ENCODE results near the gene DIPK1C.
A peak's percentile ranks its signal among the peaks of the same experiment; 100 is the strongest.

DIPK1C gene

DNA sequence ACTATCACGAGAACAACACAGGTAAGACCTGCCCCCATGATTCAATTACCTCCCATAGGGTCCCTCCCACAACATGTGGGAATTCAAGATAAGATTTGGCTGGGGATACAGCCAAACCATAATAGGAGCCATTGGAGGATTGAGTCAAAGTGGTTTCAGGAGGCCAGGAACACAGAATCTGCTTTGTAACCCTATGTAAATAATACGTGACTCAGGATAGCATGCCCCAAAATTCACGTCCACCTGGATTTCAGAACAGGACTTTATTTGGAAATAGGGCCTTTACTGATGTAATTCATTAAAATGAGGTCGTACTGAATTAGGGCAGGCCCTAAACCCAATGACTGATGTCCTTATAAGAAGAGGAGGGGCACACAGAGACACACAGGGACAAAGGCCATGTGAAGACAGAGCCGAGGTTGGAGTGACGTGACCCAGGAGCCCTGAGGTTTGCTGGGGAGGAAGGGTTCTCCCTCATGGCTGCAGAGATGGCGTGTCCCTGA lies 23.1 kb upstream of the DIPK1C start:
- DNase-seq: no peak

DNA sequence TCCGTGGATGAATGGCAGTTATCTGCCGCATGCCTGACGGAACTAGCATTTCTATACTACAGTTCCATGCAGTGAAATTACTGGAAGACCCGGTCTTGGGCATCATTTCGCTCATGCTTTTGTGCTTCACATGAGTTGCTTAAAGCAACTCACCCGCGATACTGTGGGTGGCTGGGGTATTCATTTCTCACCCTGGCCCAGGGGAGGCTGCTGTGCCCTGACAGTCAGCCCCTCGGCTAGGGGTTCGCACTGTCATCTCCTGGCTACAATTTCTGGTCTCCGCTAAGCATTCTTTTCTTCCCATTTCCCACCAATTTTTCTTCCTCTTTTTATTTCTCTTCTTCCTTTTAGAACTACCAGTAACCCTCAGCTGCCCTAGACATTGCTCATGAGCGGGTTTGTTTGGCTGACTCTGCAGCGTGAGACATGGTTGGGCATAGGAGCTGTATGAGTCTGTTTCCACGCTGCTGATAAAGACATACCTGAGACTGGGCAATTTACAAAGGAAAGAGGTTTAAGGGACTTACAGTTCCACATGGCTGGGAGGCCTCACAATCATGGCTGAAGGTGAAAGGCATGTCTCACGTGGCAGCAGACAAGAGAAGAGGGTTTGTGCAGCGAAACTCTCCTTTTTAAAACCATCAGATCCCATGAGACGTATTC lies 22.5 kb upstream of the DIPK1C start:
- no peak for DNase-seq

DNA sequence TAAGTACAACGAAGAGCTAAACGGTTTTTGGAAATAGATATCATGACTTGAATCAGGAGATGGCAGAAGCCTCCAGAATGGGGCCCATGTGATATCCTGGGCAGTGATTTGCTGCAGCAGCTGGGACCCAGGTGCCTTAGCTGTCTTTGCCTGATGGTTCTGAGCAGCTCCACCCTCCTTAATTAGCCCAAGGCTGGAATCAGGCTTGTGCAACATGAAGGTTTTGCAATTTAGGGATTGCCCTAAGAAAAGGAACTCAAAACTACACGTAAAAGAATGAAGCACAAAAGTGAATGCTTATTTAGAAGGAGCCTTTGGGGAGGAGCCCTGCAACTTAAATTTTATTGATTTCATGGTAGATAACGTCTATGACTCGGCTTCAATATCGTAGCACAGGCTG lies 21.8 kb upstream of the DIPK1C start:
- DNase-seq: no peak

DNA sequence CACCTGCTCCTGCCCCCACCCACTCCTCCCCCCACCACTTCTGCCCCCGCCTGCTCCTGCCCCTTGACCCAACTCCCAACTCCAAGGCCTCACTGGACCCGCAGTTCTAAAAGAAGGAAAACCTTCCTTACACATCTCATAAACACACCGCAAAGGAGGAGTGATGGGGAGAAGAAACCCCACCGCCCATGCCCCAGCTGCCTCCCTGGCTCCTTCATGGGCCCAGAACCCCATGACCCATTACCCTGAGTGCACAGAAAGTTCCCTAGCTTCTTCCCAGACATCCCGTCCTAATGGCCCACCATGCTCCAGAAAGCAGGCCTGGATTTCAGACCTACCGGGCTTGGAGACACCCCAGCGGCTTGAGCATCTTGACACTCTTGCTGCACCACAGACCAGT lies 21.2 kb upstream of the DIPK1C start:
- no peak for DNase-seq

DNA sequence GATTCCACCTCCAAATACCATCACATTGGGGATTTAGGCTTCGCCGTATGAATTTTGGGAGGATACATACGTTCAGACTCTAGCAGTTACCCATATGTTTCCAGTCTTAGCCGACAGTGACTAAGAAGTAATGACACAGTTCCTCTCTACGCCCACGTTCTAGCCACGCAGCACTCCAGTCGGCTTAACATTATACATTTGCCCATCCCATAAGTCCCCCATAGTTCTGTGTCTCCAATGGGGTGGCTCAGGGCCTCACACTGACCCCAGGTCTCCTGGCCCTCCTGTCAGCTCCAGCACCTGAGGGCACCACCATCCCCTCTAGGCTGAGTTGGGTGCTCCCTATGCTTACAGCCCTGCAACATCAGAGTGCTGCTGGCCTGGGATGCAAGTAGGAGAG lies 20.7 kb upstream of the DIPK1C start:
- no peak for DNase-seq

DNA sequence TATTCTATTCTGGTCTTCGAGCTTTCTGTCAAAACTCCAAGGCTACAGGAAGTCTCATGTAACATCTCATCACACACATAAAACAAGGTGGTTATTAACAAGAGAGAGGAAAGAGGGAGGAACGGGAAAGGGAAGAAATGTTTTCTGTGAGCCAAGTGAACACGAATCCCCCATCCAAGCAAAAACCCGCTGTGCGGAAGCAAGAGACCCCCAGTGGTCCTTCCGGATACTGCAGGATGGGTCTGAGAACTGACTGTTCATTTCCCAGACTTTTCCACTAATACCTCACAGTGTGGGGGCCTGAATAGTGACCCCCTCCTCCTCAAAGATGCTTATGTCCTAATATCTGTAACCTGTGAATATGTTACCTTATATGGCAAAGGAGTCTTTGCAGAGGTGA lies 19.0 kb upstream of the DIPK1C start:
- DNase-seq: peak in 1 of 2 experiments; percentile 44

DNA sequence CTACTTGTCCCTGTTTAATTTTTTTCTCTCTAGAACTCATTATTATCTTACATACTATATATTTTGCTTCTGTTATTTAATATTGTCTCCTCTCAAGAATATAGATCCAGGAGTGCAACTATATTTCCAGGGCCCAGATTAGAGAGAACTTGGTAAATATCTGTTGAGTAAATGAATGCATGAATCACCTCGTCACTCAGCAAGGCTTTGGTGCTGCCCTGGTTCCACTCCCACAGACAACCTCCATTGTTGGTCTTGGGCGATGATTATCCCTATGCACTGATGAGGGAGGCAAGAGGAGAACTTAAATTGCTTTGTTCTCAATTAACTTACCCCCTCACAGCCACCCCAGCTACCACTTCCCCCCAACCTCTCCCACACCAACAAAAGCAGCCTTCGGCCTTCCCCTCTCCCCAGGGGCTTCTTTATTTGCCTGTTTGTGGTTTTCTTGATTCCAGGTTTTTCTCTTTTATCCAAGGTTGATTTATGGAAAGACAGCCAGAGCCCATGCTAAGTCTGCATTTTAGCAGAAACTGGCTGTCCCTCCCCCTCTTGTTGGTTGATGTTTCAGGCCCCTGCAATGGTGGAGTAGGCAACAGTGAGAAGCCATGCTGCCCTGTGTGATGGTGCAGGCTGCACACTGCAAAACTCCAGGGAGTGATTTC lies 17.0 kb upstream of the DIPK1C start:
- no peak for DNase-seq

DNA sequence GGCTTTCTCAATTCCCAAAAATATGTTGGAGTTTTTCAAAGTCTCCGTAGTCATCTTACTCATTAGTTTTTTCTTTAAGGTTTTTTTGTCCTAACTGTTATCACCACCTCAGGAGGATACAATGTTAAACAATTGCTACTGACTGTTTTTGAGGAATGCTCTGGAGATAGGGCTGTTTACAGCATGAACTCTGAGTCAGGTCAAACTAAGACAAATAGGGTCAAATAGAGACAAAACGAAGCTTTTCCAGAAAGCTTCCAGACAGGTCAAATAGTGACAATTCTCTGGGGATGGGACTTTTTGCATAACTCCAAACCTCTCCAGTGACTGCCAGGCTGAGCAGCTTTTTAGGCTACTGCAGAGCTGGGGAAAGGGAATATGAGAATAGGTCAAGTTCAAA lies 15.2 kb upstream of the DIPK1C start:
- no peak for DNase-seq

DNA sequence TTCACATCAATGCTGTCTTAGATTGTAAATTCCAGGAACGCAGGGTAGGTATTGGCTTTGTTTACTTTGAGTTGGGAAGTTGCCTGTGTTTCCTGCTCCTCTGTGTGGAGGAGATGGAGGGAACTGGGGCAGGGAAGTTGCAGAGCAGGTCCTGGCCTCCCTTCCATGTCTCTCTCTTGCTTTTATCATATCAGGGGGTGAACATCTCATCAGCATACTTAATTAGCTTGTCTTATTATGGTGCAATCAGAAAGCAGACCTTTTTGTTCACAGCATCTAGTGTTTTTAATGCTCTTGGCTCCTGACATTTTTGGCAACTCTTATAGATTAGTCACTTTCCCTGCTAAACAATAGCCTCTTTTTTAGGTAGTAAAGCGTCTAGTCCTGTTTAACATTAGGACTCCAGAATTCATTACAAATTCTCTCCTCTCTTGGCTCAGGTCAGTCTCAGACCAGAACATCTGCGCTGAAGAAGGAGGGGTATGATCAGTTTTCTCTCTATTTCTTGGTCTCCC lies 11.5 kb upstream of the DIPK1C start:
- no peak for DNase-seq

DNA sequence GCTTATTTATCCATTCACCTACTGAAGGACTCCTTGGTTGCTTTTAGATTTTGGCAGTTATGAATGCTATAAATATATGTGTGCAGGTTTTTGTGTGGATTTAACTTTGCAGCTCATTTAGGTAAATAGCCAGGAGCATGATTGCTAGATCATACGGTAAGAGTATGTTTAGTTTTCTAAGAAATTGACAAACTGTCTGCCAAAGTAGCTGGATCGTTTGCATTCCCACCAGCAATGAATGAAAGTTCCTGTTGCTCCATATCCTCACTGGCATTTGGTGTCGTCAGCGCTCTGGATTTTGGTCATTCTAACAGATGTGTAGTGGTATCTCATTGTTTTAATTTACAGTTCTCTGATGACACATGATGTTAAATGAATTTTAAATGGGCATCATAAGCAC lies 8.7 kb upstream of the DIPK1C start:
- DNase-seq: no peak

DNA sequence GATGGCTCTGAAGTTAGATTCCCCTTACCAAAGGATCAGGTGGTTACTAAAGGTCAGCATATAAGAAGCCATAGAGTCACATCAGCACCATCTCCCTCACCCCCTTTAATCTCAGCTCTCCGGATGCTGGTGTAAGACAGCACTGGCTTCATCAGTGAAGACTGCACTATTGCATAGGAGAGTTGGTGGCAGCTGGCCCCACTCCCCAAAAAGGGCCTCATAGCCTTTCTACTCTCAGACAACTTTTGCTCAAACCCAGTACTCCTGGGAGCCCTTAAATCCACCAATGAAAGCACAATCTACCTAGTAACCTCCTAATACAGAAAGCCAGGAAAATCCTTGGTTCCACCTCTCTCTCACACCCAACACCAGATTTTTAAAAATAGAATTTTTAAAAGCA lies 6.9 kb upstream of the DIPK1C start:
- no peak for DNase-seq

DNA sequence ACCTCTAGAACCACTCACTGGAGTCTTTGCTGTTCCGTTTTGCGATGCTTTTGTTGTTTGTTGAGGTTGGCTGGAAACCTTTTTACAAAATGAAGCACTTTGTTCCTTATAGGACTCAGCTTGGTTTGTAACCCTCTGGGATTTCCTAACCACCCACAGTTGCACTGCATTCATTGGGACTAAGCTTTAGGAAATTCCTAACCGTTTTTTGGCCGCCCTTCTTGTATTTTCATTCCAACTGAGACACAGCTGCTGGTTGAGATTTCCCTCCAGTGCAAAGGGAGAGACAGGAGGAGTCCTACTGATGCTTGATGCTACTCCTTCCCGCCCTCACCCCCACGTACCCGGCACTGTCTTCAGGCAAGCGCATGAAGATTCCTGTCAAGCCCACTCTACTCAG lies 6.1 kb upstream of the DIPK1C start:
- DNase-seq: no peak

DNA sequence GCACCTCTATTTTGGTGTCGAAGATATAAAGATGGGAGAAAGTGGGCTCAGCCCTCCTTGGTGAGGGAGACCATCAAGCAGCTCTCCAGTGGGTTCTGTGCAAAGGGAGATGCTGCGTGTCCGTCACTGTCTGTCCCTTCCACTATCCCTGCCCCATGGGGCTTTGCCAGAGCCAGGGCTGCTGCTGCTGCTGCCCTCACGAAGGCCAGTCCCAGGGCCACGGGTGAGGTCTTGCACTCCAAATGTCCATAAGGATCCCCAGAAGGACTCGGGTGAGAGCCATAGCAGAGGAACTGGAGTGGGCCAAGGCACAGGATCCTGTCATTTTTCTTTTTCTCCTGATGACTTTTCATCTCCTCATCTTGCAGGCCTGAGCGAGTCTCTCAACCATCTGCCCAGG lies 3.7 kb upstream of the DIPK1C start:
- DNase-seq: no peak

DNA sequence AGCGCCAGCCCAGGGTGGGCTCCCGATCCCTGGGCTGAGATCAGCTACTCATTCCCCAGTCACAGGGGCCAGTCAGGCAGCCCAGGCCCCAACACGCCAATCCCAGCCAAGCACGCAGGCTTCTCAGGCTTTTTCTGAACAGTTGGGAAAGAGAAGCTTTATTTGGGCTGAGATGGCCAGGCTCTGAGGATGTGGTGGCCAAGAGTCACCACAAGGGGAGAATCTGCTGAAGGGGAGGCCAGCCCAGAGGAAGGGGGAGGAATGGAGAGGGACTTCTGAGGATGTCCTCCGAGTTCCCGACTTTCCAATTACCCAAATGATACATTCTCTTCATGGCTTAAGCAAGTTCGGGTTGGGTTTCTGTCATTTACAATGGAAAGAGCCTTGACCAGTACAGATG lies 2.8 kb upstream of the DIPK1C start:
- DNase-seq: no peak

DNA sequence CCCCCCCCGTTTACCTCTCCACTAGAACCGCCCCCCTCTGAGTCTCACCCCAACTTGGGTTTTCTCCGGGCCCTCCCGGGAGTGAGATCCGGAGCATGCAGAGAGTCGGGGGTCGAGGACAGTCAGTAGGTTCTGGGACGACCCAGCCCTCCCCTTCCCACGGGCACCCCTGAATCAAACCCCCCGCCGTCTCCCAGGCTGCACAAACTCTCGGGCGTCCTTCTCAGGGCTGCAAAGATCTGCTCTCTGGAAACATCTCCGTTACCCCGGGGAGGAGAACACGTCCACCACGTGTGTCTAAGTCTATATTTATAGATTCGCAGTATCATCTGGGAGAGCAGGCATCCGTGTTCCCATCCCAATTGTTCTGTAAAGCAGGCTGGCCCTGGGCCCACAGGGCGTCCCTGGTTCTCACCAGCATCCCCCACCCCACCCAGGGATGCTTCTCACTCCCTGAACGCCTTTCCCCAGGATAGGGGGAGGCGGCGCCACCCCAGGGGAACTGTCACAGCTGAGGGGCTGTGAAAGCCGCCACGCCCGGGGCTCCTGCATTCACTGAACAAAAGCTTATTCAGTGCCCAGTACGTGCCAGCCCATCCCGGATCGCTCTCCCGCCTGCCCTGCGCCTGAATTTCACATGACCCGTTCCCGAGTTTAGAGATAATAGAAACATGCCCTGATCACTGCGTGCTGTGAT lies 765 bp upstream of the DIPK1C start:
- DNase-seq: no peak

DNA sequence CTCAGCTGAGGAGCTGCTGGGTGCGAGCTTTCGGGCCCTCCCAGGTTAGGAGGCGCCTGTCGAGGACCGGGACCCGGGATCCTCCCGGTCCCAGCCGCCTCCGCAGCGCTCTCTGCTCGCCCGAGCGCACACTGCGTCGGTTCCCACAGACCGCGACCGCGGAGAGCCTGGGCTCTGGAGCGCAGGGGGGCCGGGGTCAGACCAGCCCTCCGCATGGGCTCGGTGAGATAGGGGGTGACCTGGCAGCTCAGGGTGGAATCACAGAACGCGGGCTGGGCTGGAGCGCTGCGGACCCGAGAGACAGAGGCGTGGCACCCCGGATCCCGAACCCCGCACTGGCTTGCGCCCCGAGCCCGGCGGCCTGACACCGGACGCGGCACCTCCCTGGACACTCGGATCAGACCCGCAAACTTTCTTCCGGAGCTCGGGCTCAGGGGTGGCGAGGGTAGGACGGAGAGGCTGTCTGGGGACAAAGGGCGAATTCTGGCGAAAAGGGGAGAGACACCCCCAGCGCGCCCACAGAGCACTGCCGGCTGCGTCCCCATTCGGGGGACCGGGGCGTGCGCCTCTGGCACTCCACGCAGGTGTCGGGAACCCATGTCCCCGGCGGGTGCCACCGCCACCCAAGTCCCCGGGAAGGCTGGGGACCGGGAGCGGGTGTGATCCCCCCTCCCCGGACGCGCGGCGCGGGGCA lies 612 bp downstream of the DIPK1C start:
- no peak for DNase-seq

DNA sequence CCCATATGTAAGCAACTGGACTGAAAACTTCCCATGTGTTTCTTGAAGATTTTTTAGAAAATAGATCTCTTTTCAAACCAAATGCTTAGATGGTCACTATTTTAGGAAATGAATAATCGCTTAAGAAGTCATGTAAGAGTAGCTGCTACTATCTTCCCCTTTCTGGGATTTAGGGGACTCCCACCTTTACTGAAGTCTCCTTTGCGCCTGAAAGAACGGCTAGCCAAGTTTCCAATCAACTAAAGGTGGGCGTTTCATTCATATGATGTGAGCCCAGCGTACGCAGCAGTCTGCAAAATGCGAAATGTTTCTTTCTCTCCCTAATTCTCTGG lies 1.1 kb downstream of the DIPK1C start:
- DNase-seq: no peak

DNA sequence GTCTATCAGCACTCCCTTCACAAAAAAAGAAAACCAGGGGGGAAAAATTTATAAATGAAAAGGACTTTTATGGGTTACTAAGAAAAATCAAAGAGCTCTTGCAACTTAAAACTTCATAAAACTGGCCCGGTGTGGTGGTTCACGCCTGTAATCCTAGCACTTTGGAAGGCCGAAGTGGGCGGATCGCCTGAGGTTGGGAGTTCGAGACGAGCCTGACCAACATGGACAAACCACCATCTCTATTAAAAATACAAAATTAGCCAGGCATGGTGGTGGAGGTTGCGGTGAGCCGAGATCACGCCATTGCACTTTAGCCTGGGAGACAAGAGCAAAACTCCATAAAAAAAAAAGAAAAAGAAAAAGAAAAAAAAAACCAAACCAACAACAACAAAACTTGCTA lies 1.7 kb downstream of the DIPK1C start:
- DNase-seq: no peak

DNA sequence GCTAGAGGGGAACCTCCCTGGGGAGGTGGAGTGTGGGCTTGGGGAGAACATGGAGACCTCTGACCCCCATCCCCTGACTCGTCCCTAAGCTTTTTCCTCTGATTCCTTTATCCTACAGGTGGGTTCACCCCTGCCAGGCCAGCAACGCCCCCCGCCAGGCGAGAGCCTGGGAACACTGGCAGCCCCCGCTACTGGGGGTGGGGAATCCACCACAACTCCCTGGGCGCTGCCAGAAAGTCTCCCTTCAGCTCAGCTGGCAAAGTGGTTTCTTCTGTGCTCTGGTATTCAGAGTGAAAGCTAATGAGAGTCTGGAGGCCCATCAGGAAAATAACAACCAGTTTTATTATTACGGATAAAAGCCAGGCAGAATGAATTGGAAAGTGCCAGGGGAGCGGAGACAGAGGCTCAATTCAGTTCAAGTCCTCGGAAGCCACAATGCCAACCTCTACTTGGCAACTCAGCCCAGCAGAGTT lies 2.8 kb downstream of the DIPK1C start:
- DNase-seq: no peak

DNA sequence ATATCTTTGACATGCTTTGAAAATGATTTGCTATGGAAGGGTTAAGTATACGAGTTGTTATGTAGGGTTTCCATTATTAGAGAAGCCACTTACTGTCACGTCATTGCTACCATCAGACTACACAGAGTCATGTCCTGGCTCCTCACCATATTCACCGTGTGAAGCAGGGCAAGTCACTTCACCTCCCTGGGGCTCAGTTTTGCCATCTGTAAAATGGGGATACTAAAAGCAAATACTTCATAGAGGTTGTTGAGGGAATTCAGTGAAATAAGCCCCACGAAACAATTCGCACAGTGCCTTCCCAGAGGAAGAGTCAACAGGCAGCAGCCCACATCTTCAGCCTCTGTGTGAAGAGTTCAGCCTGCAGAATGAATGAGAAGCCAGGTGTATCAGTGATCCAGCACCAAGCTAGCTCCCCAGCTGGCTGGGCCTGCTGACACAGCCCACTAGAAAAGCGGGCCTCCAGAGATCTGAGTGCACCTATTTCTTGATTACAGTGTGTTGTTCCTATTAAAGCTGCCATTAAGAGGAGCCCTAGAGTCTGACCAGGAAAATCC lies 3.4 kb downstream of the DIPK1C start:
- DNase-seq: no peak

DNA sequence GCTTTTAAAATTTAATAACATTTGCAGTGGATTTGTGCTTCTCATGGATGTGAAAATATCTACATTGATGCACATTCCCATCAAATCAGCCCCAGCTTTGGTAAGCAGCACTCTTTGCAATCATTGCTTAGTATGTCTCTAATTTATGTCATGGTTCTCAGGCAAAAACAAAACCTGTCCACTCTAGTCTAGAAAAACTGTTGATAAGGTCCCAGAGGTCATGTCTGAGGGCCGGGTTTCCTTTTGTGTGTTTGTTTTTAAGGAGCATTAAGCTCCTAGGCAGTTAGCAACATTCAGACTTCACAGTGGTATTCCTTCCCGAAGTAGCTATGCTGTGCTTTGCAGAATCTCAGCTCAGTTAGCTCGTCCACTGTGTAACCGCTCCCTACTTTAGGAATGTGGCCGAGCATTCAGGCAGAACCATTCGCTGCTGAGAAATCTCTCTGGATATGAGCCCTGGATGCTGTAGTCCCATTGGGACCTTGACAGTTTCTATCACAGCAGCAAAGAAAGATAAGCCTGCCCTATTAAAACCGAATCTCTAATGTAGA lies 4.0 kb downstream of the DIPK1C start:
- no peak for DNase-seq

DNA sequence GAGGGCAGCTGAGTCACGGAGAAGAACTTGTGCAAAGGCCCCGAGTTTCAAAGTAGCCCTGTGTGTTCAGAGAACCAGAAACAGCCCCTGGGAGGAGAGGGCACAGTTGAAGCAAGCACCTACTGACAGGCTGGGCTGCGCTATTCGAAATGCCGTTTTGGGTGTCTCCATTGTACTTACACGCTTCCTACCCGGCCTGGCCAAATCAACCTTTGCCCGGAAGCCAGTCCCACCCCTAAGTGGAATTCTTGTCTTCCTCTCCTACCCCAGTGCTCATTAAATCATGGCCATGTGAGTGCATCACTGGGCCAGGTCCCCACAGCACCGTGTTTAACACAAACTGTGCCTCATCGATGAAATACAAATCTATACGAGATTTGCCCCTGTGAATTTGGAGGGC lies 6.0 kb downstream of the DIPK1C start:
- no peak for DNase-seq

DNA sequence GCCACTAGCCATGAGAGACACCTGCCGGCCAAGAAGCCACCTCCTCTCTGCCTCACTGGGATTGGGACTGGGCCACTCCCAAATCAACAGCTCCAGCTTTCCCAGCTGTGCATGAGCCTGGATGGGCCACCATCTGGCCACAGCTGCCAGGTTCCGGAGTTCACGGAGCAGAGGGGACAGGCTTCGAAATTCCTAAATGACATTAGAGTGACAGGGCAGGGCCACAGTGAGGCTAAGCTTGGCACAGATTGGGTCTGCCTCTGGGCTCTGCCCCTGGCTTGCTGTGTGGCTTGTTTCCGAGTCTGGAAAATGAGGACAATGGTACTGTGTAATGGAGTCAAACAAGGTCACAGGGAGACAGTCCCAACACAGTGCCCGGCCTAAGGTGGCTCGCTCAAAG lies 6.5 kb downstream of the DIPK1C start:
- no peak for DNase-seq

Measured in SHP77 (cell line).